ENCODE data around the gene NRXN3. TPM values are rescaled to one million over a fixed set of nuclear protein-coding genes. Genes with fewer than 3 reads are reported as not detected.
"Not testable (repeated sequence)": the region's sequence is repeated elsewhere in the genome, so short reads cannot be mapped to it uniquely, and the experiment has no call there.

Gene NRXN3
- total RNA-seq, 1 donor: 2.5 TPM

DNA sequence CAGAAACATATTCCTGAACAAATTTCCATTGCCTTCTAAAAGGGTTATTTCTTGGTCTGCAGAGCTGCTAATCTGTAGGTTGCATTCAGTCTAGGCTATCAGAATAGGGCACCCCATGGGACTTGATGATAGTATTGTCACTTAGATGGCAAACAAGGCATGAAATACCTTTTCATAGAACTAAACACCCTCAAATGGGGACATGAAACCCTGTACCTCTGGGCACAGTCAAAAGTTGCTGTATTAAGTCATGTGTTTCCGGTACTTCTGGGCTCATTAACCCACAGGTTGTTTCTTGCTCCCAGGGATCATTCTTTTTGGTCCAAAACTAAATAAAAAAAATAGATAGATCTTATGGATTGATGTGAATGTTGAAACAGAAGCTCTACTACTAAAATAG, 930.4 kb downstream of the NRXN3 start:
- no peak overlapping the region for H3K4me3 ChIP-seq (ENCODE audit: insufficient read depth, low read length)
- no peaks in the 10 kb centered on the region for H3K9me3 ChIP-seq (ENCODE audit: low read depth, low read length)
- no peaks in the 10 kb centered on the region for H3K4me1 ChIP-seq (ENCODE audit: insufficient read depth, low read length)
- no peak overlapping the region for H2AFZ ChIP-seq (ENCODE audit: low read length)
- DNase-seq (ENCODE audit: insufficient read length, low spot score, missing footprints): no peak
- H4K20me1 ChIP-seq (ENCODE audit: insufficient read depth, low read length): no peaks in the 10 kb centered on the region
- no peaks in the 10 kb centered on the region for H3K36me3 ChIP-seq (ENCODE audit: insufficient read depth, low read length)
- no peaks in the 10 kb centered on the region for H3K79me2 ChIP-seq (ENCODE audit: insufficient read depth, low read length)
- no peaks in the 10 kb centered on the region for H3K27me3 ChIP-seq (ENCODE audit: insufficient read depth, low read length)
- no peak overlapping the region for H3K4me2 ChIP-seq (ENCODE audit: insufficient read depth, low read length)
- TF ChIP-seq, protein P1, sequence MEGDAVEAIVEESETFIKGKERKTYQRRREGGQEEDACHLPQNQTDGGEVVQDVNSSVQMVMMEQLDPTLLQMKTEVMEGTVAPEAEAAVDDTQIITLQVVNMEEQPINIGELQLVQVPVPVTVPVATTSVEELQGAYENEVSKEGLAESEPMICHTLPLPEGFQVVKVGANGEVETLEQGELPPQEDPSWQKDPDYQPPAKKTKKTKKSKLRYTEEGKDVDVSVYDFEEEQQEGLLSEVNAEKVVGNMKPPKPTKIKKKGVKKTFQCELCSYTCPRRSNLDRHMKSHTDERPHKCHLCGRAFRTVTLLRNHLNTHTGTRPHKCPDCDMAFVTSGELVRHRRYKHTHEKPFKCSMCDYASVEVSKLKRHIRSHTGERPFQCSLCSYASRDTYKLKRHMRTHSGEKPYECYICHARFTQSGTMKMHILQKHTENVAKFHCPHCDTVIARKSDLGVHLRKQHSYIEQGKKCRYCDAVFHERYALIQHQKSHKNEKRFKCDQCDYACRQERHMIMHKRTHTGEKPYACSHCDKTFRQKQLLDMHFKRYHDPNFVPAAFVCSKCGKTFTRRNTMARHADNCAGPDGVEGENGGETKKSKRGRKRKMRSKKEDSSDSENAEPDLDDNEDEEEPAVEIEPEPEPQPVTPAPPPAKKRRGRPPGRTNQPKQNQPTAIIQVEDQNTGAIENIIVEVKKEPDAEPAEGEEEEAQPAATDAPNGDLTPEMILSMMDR (IDR thresholded peaks at IDR 0.05; ENCODE audit: extremely low read depth, low read depth, low read length): no peak
- no peak overlapping the region for H3K27ac ChIP-seq (ENCODE audit: low read depth, low read length)

DNA sequence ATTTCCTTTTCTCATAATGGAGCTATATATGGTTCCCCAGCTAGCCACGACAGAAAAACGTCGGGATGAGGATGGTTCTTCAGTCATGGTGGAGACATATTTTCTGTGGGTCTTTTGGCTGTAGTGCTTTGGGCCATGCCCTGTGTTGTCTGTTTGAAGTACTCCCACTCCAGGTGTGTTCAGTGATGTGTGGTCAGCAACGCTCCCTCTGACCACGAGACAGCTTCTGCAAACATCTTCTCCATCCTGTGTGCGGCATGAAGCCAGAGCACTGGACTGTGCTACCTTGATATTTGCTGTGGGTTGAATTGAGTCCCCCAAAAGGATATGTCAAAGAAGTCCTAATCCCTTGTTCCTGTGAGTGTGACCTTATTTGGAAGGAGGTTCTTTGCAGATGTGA, 931.2 kb downstream of the NRXN3 start:
- TF ChIP-seq, protein P1 (IDR thresholded peaks at IDR 0.05; ENCODE audit: extremely low read depth, low read depth, low read length): no peak
- DNase-seq (ENCODE audit: insufficient read length, low spot score, missing footprints): no peak
- no peaks in the 10 kb centered on the region for H3K9me3 ChIP-seq (ENCODE audit: low read depth, low read length)
- no peak overlapping the region for H2AFZ ChIP-seq (ENCODE audit: low read length)
- H4K20me1 ChIP-seq (ENCODE audit: insufficient read depth, low read length): no peaks in the 10 kb centered on the region
- H3K4me2 ChIP-seq (ENCODE audit: insufficient read depth, low read length): no peak overlapping the region
- no peak overlapping the region for H3K4me3 ChIP-seq (ENCODE audit: insufficient read depth, low read length)
- no peaks in the 10 kb centered on the region for H3K36me3 ChIP-seq (ENCODE audit: insufficient read depth, low read length)
- H3K4me1 ChIP-seq (ENCODE audit: insufficient read depth, low read length): no peaks in the 10 kb centered on the region
- H3K27ac ChIP-seq (ENCODE audit: low read depth, low read length): no peak overlapping the region
- H3K79me2 ChIP-seq (ENCODE audit: insufficient read depth, low read length): no peaks in the 10 kb centered on the region
- no peaks in the 10 kb centered on the region for H3K27me3 ChIP-seq (ENCODE audit: insufficient read depth, low read length)

DNA sequence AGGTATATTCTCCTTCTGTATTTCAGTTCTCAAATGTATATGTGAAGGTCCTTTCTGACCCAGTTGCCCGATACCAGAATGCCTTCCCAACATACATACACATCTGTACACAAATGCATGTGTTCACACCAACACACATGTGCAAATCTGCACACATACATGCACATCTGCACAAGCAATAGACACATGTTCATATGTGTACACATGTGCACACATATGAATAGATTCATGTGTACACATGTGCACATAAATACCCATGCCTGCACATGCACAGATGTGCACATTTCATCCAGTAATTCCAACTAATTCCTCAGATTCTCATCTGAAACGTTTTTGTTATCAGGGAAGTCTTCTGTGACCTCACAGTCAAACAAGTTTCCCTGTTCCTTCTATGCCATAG, 933.6 kb downstream of the NRXN3 start:
- Histone ChIP-seq H3K27me3 (ENCODE audit: insufficient read depth, low read length) (no peaks in the 10 kb centered on the region), H2AFZ (ENCODE audit: low read length) (no peak overlapping the region), H3K9me3 (ENCODE audit: low read depth, low read length) (no peaks in the 10 kb centered on the region), H3K27ac (ENCODE audit: low read depth, low read length) (no peak overlapping the region), H3K36me3 (ENCODE audit: insufficient read depth, low read length) (no peaks in the 10 kb centered on the region), H3K4me1 (ENCODE audit: insufficient read depth, low read length) (no peaks in the 10 kb centered on the region), H3K79me2 (ENCODE audit: insufficient read depth, low read length) (no peaks in the 10 kb centered on the region), H3K4me2 (ENCODE audit: insufficient read depth, low read length) (no peak overlapping the region), H3K4me3 (ENCODE audit: insufficient read depth, low read length) (no peak overlapping the region), H4K20me1 (ENCODE audit: insufficient read depth, low read length) (no peaks in the 10 kb centered on the region)
- TF ChIP-seq, protein P1 (IDR thresholded peaks at IDR 0.05; ENCODE audit: extremely low read depth, low read depth, low read length): no peak
- DNase-seq (ENCODE audit: insufficient read length, low spot score, missing footprints): no peak

DNA sequence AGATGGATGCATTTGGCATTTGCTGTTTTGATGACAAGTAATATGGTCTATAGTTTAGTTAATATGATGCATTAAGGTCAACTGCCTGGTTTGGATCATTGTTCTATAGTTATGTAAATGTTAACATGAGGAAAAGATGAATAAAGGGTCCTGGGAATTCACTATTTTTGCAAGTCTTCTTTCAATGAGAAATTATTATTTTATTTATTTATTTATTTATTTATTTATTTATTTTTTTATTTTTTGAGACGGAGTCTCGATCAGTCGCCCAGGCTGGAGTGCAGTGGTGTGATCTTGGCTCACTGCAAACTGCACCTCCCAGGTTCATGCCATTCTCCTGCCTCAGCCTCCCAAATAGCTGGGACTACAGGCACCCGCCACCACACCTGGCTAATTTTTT, 940.4 kb downstream of the NRXN3 start:
- not testable (repeated sequence) for H2AFZ ChIP-seq (ENCODE audit: low read length); DNase-seq (ENCODE audit: insufficient read length, low spot score, missing footprints); H3K4me3 ChIP-seq (ENCODE audit: insufficient read depth, low read length)

More for the DNA sequence above, 940.4 kb downstream of the NRXN3 start:
- not testable (repeated sequence) for H3K27me3 ChIP-seq (ENCODE audit: insufficient read depth, low read length); H3K27ac ChIP-seq (ENCODE audit: low read depth, low read length); H3K4me1 ChIP-seq (ENCODE audit: insufficient read depth, low read length); H3K79me2 ChIP-seq (ENCODE audit: insufficient read depth, low read length); H3K36me3 ChIP-seq (ENCODE audit: insufficient read depth, low read length); H3K4me2 ChIP-seq (ENCODE audit: insufficient read depth, low read length); H4K20me1 ChIP-seq (ENCODE audit: insufficient read depth, low read length); H3K9me3 ChIP-seq (ENCODE audit: low read depth, low read length)

Data from osteoblast (primary cell).